Cortex of kidney (tissue), 1 donor: ENCODE results near the gene PMP22.
"Not testable (repeated sequence)": the region's sequence is repeated elsewhere in the genome, so short reads cannot be mapped to it uniquely, and the experiment has no call there.

Experiments
- DNase-seq: peaks from one replicate; lab custom pipeline; 2025; lab: John Stamatoyannopoulos, UW

PMP22 gene

DNA sequence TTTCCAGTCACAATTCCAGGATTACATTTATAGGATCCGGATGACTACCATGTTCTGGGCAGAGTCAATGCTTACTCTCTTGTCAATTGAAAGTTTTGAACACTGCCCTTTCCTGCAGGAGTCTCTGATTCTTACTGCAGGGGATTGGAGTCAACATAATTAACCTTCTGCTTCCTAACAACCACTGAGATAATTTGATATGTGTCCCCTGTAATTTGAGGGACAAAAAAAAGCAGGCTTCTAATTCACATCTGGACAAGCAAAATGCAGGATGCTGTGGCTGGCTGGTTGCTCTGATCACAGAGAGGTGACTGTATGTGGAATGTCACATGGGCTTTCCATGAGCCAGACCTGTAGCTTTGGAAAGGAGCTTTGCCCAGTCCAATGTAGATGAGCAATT lies 54.9 kb downstream of the PMP22 start:
- no peak for DNase-seq

DNA sequence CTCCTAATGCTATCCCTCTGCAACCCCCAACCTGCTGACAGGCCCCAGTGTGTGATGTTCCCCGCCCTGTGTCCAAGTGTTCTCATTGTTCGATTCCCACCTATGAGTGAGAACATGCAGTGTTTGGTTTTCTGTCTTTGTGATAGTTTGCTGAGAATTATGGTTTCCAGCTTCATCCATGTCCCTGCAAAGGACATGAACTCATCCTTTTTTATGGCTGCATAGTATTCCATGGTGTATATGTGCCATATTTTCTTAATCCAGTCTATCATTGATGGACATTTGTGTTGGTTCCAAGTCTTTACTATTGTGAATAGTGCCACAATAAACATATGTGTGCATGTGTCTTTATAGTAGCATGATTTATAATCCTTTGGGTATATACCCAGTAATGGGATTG lies 62.1 kb downstream of the PMP22 start:
- not testable (repeated sequence) for DNase-seq

DNA sequence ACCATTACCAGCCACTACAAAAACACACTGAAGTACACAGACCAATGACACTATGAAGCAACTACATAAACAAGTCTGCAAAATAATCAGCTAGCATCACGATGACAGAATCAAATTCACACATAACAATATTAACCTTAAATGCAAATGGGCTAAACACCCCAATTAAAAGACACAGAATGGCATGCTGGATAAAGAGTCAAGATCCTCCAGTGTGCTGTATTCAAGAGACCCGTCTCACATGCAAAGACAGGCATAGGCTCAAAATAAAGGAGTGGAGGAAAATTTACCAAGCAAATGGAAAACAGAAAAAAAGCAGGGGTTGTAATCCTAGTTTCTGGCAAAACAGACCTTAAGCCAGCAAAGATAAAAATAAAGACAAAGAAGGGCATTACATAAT lies 64.6 kb downstream of the PMP22 start:
- DNase-seq = not testable (repeated sequence)

DNA sequence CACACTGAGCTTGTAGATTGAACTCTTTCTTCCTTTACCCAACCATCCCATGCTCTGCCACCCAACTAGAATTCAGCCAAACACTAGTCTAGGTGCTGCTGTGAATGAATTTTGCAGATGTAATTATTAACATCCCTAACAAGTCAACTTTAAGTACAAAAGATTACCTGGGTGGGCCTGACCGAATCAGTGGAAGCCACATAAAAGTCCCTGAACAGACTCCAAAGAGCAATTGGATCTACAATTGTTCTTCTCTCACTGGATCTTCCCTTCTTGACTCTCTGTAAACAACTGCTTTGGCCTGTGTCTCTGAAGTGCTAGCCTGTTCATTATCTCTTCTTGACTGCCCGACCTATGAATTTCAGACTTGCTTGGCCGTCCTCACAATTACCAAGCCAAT lies 67.9 kb downstream of the PMP22 start:
- DNase-seq = no peak

DNA sequence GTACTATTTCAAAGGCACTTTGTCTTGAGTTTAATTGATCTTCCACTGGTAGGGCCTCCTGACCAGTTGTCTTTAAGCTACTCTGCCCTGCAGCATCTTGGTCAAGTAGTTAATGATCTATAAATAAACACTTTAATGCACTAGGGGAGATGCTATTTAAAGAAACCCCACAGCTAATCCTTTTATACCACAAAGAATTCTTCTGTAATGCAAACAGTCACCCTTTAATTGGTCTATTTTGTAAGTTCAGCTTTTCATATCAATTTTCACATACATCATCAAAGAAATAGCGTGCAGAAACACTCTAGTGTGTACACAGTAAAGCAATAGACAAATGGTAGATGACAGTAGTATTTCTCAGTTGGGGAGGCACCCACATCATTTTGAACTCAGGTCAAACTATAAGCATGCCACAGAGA lies 70.3 kb downstream of the PMP22 start:
- no peak for DNase-seq

DNA sequence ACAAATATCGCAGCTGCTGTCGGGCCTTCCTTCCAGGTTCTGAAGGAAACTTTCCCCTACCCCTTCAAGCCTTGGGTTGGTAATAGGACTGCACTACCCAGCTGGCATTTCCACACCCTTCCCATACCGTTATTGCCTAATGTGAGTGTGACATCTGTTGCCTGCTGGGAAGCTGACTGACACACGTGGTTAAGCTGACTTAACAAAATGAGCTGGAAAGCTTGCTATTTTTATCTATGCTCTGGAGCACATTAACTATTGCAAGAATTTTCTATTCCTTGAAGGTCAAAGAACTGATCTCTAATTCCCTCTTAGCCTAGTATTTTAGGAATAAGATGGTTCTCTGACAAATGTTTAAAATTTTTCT lies 79.5 kb downstream of the PMP22 start:
- DNase-seq = no peak

DNA sequence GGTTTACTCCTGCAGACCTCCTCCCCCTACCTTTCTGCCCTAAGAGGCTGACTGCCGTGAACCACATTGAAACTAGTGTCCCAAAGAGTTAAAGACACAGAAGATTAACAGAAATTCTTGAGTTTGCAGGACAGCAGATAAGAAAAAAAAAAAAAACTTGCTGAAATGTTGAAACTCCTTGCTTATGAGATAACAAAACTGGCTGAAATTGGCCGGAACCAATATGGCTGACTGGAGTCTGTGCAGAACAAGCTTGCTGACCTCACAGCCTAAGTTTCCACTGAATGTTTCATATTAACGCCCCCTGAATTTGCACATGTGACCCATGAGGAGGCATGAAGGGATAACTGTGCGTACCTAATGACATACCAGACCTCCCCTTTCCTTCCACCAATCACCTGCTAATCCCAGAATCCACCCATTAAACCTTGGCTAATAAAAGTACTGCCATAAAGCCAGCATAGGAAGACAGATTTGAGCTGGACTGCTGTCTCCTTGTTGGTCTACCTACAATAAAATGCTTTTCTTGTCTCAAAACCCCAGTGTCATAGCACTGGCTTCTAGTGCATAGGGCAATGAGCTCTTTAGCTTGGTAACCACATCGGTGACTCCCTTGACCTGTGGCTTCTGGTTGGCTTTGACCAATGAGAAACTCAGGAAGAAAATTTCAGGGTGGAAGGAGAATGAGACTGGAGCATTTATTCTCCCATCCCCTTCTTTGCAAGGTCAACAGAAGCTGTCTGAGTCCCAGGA lies 80.1 kb downstream of the PMP22 start:
- DNase-seq = no peak

DNA sequence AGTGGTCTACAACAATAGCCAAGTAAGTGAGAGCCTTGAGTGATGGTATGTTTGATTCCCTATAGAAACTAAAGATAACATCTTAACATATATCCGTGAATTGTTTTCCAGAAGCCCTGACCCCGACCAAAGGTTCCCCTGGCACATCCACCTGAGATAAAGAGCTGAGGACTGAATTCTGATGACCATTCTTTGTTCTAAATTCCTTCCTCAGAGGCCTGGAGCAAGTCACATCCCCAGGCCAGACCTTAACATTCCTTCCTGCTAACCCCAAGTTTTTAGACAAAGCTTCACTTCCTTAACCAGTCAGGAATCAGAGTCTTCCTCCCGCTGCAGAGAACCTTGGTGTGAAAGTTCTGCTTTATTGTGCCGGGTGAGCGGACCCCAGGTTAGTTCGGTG lies 83.3 kb downstream of the PMP22 start:
- DNase-seq = no peak

DNA sequence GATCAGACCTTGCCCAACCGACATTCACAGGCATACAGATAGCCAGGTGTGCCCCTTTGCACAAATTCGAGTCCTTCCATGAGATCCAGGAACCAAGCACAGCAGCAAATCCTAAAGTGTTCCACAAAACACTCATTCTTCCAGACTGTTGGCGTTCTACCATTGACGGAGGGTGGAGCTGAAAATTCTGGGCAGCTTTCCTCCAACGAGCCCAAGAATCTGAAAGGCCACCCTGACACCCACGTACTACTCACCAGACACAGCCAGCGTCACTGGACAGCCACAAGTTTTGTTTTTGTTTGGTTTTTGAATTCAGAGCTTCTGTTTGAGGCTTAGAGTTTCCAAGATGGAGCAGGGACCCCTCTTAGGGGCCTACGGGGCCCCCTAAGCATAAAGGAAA lies 83.8 kb downstream of the PMP22 start:
- no peak for DNase-seq

DNA sequence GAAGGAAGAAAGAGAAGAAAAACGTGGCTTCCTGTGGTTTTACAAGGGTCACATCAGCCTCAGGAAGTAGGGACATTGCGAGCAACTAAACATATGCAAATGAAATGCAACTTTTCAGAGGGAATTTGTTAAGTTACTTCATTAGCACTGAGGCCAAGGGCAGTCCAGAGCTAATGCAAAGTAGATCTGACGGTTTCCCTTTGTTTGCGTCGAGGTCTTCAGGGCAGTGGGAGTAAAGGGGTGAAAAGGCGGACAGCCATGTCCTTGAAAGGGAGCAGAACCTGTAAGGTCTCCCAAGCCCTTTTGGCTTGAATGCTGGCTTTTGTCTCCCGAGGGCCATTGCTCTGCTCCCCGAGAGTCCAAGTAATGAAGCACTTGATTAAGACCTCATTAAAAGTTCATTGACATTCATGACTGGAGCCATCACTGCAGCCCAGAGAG lies 85.0 kb downstream of the PMP22 start:
- DNase-seq = no peak
